HCT116 (cell line): ENCODE data around the gene NFKBIZ. TPM values are rescaled to one million over a fixed set of nuclear protein-coding genes. Genes with fewer than 3 reads are reported as not detected.

Experiments
- ATAC-seq: fragments of 200-7000 bp; cut with Tn5 transposase; 2 replicates; pipeline ENCODE4 v1.9.1; 2020; ENCODE audit warnings: mild to moderate bottlenecking, moderate library complexity
- BruUV-seq: library from RNA; stranded (reverse); fragments of 400-500 nt; replicated peaks from 2 replicates; lab custom pipeline; 2021; lab: Mats Ljungman, UMichigan
- CTCF ChIA-PET: fragments of 300-600 bp; sonication (Branson Sonifier 250); formaldehyde crosslinking; loops from one replicate; lab custom pipeline; 2021; ENCODE audit warnings: antibody characterized with exemption; lab: Charles Lee
- POLR2A ChIA-PET: fragments of 300-600, 350-600 bp; sonication (Branson Sonifier 250); formaldehyde crosslinking; loops from one replicate; lab custom pipeline; 2021; ENCODE audit warnings: antibody characterized with exemption; lab: Charles Lee
- RAD21 ChIA-PET, 2 experiments: fragments of 300-600 bp; sonication (Branson Sonifier 250); formaldehyde crosslinking; loops; one replicate each; lab custom pipeline; 2023; ENCODE audit warnings: low total read pairs in 2 of 2; ENCODE audit not compliant: uncharacterized antibody in 2 of 2, unreplicated experiment in 2 of 2, low non-redundant PET in 1 of 2; lab: Charles Lee
- DNase-seq: peaks from one replicate; pipeline ENCODE4 v3.0.0-alpha.2; 2010; ENCODE audit warnings: low read depth, low spot score
- H2AFZ ChIP-seq: fragments of 200-600 bp; shearing (Covaris generic), sonication (generic); 2 replicates; pipeline ENCODE4 v1.6.1; 2017; ENCODE audit warnings: low read depth, mixed run types, mixed read lengths, antibody characterized with exemption, low read length; ENCODE audit not compliant: poor library complexity, severe bottlenecking
- H3K27ac ChIP-seq: 2 replicates; pipeline ENCODE4 v1.5.1; 2012; ENCODE audit warnings: low read depth, low read length
- H3K27me3 ChIP-seq: fragments of 200-600 bp; sonication (generic); 2 replicates; pipeline ENCODE4 v1.6.1; 2016; ENCODE audit warnings: mixed run types, low read length, mixed read lengths; ENCODE audit not compliant: insufficient read depth
- H3K36me3 ChIP-seq, 2 experiments: fragments of 200-500 bp in 1 of 2; fragments of 200-600 bp in 1 of 2; sonication (Bioruptor generic) in 1 of 2; sonication (generic) in 1 of 2; 2 replicates each; pipeline versions ENCODE4 v1.5.1 to v1.6.1; 2014 to 2016; ENCODE audit warnings: low read length in 2 of 2, inconsistent platforms in 1 of 2, mixed read lengths in 1 of 2, mixed run types in 1 of 2; ENCODE audit not compliant: insufficient read depth in 2 of 2, control insufficient read depth in 1 of 2
- H3K4me1 ChIP-seq, 2 experiments: fragments of 200-600 bp in 1 of 2; sonication (generic) in 1 of 2; 2 replicates each; pipeline versions ENCODE4 v1.5.1 to v1.6.1; 2012 to 2017; ENCODE audit warnings: low read length in 2 of 2, inconsistent platforms in 1 of 2, mild to moderate bottlenecking in 1 of 2, mixed read lengths in 1 of 2, mixed run types in 1 of 2, moderate library complexity in 1 of 2; ENCODE audit not compliant: insufficient read depth in 2 of 2, control insufficient read depth in 1 of 2
- H3K4me2 ChIP-seq: fragments of 200-600 bp; sonication (generic); 2 replicates; pipeline ENCODE4 v1.6.1; 2017; ENCODE audit warnings: mixed run types, low read length, mixed read lengths
- H3K4me3 ChIP-seq, 2 experiments: fragments of 200-600 bp in 1 of 2; sonication (generic) in 1 of 2; replicated peaks in 1 of 2; 2 replicates each; pipeline ENCODE4 v1.5.1; 2011 to 2016; ENCODE audit warnings: low read length in 2 of 2, control low read depth in 1 of 2, low read depth in 1 of 2, mild to moderate bottlenecking in 1 of 2, mixed read lengths in 1 of 2, mixed run types in 1 of 2
- H3K79me2 ChIP-seq: fragments of 200-600 bp; sonication (generic); 2 replicates; pipeline ENCODE4 v1.6.1; 2017; ENCODE audit warnings: mild to moderate bottlenecking, mixed run types, low read length, moderate library complexity, mixed read lengths; ENCODE audit not compliant: insufficient read depth
- H3K9ac ChIP-seq: fragments of 200-600 bp; sonication (generic); 2 replicates; pipeline ENCODE4 v1.6.1; 2016; ENCODE audit warnings: low read length, mixed read lengths
- H3K9me2 ChIP-seq: fragments of 200-600 bp; sonication (generic), shearing (Covaris generic); 2 replicates; pipeline ENCODE4 v1.6.1; 2017; ENCODE audit warnings: mixed run types, mild to moderate bottlenecking, moderate library complexity; ENCODE audit not compliant: insufficient read depth
- H3K9me3 ChIP-seq, 2 experiments: fragments of 200-500 bp in 1 of 2; fragments of 200-600 bp in 1 of 2; sonication (Bioruptor generic) in 1 of 2; sonication (generic) in 1 of 2; 2 replicates each; pipeline ENCODE4 v1.6.1; 2014 to 2017; ENCODE audit warnings: low read length in 2 of 2, mixed read lengths in 2 of 2, inconsistent platforms in 1 of 2, low read depth in 1 of 2, mild to moderate bottlenecking in 1 of 2, mixed run types in 1 of 2, moderate library complexity in 1 of 2; ENCODE audit not compliant: control insufficient read depth in 1 of 2, insufficient read depth in 1 of 2
- H4K20me1 ChIP-seq: fragments of 200-600 bp; sonication (generic), shearing (Covaris generic); 2 replicates; pipeline ENCODE4 v1.6.1; 2017; ENCODE audit warnings: mixed run types, mild to moderate bottlenecking, moderate library complexity; ENCODE audit not compliant: insufficient read depth
- ATF3 ChIP-seq: IDR thresholded peaks from 2 replicates; pipeline ENCODE4 v1.6.1; 2012
- CBX3 ChIP-seq: IDR thresholded peaks from 2 replicates; pipeline ENCODE4 v1.6.1; 2012; ENCODE audit warnings: low read depth
- CEBPB ChIP-seq: IDR thresholded peaks from 2 replicates; pipeline ENCODE4 v1.6.1; 2012; ENCODE audit warnings: low read depth
- EZH2 ChIP-seq: fragments of 200-600 bp; sonication (generic); IDR thresholded peaks from 2 replicates; pipeline ENCODE4 v1.6.1; 2017; ENCODE audit warnings: antibody characterized with exemption, mixed run types
- POLR2A ChIP-seq: IDR thresholded peaks from 2 replicates; pipeline ENCODE4 v1.7.0; 2011; ENCODE audit warnings: borderline replicate concordance; ENCODE audit not compliant: insufficient read depth, insufficient read length; ENCODE audit errors: extremely low read depth
- POLR2AphosphoS5 ChIP-seq: IDR thresholded peaks from 2 replicates; pipeline ENCODE4 v1.6.1; 2011; ENCODE audit warnings: mild to moderate bottlenecking, low read depth, low read length, moderate library complexity
- RAD21 ChIP-seq: IDR thresholded peaks from 2 replicates; pipeline ENCODE4 v1.6.1; 2012; ENCODE audit warnings: low read depth, mild to moderate bottlenecking
- SIN3A ChIP-seq: IDR thresholded peaks from 2 replicates; pipeline ENCODE4 v1.6.1; 2012; ENCODE audit warnings: low read depth
- SP1 ChIP-seq: IDR thresholded peaks from 2 replicates; pipeline ENCODE4 v1.6.1; 2012; ENCODE audit warnings: low read depth
- TCF7L2 ChIP-seq: IDR thresholded peaks from 2 replicates; pipeline ENCODE4 v1.7.0; 2011; ENCODE audit warnings: borderline replicate concordance, inconsistent platforms; ENCODE audit not compliant: insufficient read depth, insufficient read length; ENCODE audit errors: extremely low read depth
- ZNF274 ChIP-seq: fragments of 200-500 bp; sonication (Bioruptor generic); IDR thresholded peaks from 2 replicates; pipeline ENCODE4 v1.6.1; 2014; ENCODE audit warnings: mild to moderate bottlenecking, low read depth, low read length, inconsistent platforms
- intact Hi-C: fragments of 100-400 bp; cut with micrococcal nuclease; formaldehyde crosslinking; loops from 2 replicates; pipeline ENCODE4 v1.10.0; 2022
- total RNA-seq: library from RNA; stranded (reverse); gene quantifications from one replicate; pipeline ENCODE4 v1.2.1, GENCODE V29; 2021; ENCODE audit not compliant: unreplicated experiment
- TF ChIP-seq, protein P1 (sequence below): IDR thresholded peaks from 2 replicates; pipeline ENCODE4 v1.6.1; 2011; ENCODE audit warnings: mild to moderate bottlenecking, low read length, moderate library complexity; ENCODE audit not compliant: insufficient replicate concordance; ENCODE audit errors: extremely low read depth

NFKBIZ gene
- total RNA-seq, 1 experiment from 2014 or later = 12.2 TPM

DNA sequence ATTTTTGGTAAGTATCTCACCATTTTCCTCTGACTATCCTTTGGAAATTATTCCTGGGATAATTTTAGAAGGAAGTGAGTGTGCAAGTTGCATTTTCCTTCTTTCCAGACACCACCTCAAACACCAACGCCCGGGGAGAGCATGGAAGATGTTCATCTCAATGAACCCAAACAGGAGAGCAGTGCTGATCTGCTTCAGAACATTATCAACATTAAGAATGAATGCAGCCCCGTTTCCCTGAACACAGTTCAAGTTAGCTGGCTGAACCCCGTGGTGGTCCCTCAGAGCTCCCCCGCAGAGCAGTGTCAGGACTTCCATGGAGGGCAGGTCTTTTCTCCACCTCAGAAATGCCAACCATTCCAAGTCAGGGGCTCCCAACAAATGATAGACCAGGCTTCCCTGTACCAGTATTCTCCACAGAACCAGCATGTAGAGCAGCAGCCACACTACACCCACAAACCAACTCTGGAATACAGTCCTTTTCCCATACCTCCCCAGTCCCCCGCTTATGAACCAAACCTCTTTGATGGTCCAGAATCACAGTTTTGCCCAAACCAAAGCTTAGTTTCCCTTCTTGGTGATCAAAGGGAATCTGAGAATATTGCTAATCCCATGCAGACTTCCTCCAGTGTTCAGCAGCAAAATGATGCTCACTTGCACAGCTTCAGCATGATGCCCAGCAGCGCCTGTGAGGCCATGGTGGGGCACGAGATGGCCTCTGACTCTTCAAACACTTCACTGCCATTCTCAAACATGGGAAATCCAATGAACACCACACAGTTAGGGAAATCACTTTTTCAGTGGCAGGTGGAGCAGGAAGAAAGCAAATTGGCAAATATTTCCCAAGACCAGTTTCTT lies 3.9 kb downstream of the NFKBIZ start:
- BruUV-seq = no TSS peak
- H2AFZ ChIP-seq = no peak overlapping the region
- no peak overlapping the region for H3K4me3 ChIP-seq
- ATAC-seq (no peak), DNase-seq (no peak)
- ChIA-PET CTCF (no interaction called here), POLR2A (no interaction called here), RAD21 (no interaction called here)
- H3K9me2 ChIP-seq = no peaks in the 10 kb centered on the region
- H3K4me1 ChIP-seq = peaks cover 7 to 18% of the 10 kb centered on the region in 2 experiments
- peaks cover 26% of the 10 kb centered on the region for H3K79me2 ChIP-seq
- no peaks in the 10 kb centered on the region for H3K9me3 ChIP-seq
- H3K27me3 ChIP-seq = no peaks in the 10 kb centered on the region
- no peaks in the 10 kb centered on the region for H4K20me1 ChIP-seq
- peaks cover 38 to 47% of the 10 kb centered on the region in 2 experiments; a peak in 3 of 4 replicates for H3K36me3 ChIP-seq
- H3K4me2 ChIP-seq = no peak overlapping the region
- H3K27ac ChIP-seq = no peak overlapping the region
- TF ChIP-seq ATF3 = no peak
- TF ChIP-seq POLR2AphosphoS5 = no peak
- TF ChIP-seq EZH2 = no peak
- no peak for TF ChIP-seq TCF7L2
- TF ChIP-seq SIN3A = no peak
- no peak for TF ChIP-seq POLR2A
- no peak for TF ChIP-seq CBX3
- no peak for TF ChIP-seq RAD21
- TF ChIP-seq, protein P1, sequence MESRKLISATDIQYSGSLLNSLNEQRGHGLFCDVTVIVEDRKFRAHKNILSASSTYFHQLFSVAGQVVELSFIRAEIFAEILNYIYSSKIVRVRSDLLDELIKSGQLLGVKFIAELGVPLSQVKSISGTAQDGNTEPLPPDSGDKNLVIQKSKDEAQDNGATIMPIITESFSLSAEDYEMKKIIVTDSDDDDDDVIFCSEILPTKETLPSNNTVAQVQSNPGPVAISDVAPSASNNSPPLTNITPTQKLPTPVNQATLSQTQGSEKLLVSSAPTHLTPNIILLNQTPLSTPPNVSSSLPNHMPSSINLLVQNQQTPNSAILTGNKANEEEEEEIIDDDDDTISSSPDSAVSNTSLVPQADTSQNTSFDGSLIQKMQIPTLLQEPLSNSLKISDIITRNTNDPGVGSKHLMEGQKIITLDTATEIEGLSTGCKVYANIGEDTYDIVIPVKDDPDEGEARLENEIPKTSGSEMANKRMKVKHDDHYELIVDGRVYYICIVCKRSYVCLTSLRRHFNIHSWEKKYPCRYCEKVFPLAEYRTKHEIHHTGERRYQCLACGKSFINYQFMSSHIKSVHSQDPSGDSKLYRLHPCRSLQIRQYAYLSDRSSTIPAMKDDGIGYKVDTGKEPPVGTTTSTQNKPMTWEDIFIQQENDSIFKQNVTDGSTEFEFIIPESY = no peak
- no peak for TF ChIP-seq CEBPB
- TF ChIP-seq ZNF274 = no peak
- no peak for TF ChIP-seq SP1
- TF ChIP-seq, all 23 proteins: peak for 0
- intact Hi-C loops = no loop called here
- H3K9ac ChIP-seq = no peak overlapping the region
